IMR-90 (cell line): ENCODE measurements around the gene APOBEC3B. TPM values are rescaled to one million over a fixed set of nuclear protein-coding genes. Genes with fewer than 3 reads are reported as not detected.

Experiments
- polyA plus RNA-seq, 3 experiments: library from polyadenylated mRNA; depleted of rRNA; stranded (reverse); fragments of >200 nt; gene quantifications; 2 replicates each; pipeline ENCODE4 v1.2.3, GENCODE V29; 2012; ENCODE audit warnings: low replicate concordance in 1 of 3
- total RNA-seq: library from RNA; depleted of rRNA; stranded (reverse); fragments of >200 nt; gene quantifications from 2 replicates; pipeline ENCODE4 v1.2.3, GENCODE V29; 2012; rRNA removed

The APOBEC3B gene
- total and polyA plus RNA-seq, 2 of the 4 experiments (the other 2 are of a cell fraction), result 17.6 to 34.2 TPM

Other genes starting within 250 kb of the APOBEC3B start
- gene SUN2, start 226.3 kb upstream of the APOBEC3B start, total RNA-seq, result 25.6 and 27.8 TPM in 2 replicates
- gene SUN2, start 226.3 kb upstream of the APOBEC3B start, polyA plus RNA-seq (2012; rRNA removed), result 50.0 and 57.3 TPM in 2 replicates
- gene DNAL4, start 188.2 kb upstream of the APOBEC3B start, total RNA-seq, result 6.1 and 6.9 TPM in 2 replicates
- 12.1 and 14.2 TPM in 2 replicates for gene DNAL4, start 188.2 kb upstream of the APOBEC3B start, polyA plus RNA-seq (2012; rRNA removed)
- gene NPTXR, start 138.3 kb upstream of the APOBEC3B start, total RNA-seq, result 0.28 and 0.36 TPM in 2 replicates
- gene NPTXR, start 138.3 kb upstream of the APOBEC3B start, polyA plus RNA-seq (2012; rRNA removed), result 1.8 and 2.2 TPM in 2 replicates
- gene CBX6, start 110.1 kb upstream of the APOBEC3B start, total RNA-seq, result 15.2 and 17.5 TPM in 2 replicates
- gene CBX6, start 110.1 kb upstream of the APOBEC3B start, polyA plus RNA-seq (2012; rRNA removed), result 19.0 and 19.9 TPM in 2 replicates
- not detected in 2 replicates for gene APOBEC3A, start 24.7 kb upstream of the APOBEC3B start, total RNA-seq
- gene APOBEC3A, start 24.7 kb upstream of the APOBEC3B start, polyA plus RNA-seq (2012; rRNA removed), result not detected in 2 replicates
- 5.6 and 6.6 TPM in 2 replicates for gene APOBEC3C, start 31.9 kb downstream of the APOBEC3B start, total RNA-seq
- 26.7 and 32.0 TPM in 2 replicates for gene APOBEC3C, start 31.9 kb downstream of the APOBEC3B start, polyA plus RNA-seq (2012; rRNA removed)
- gene APOBEC3D, start 38.8 kb downstream of the APOBEC3B start, total RNA-seq, result 0.54 and 0.56 TPM in 2 replicates
- gene APOBEC3D, start 38.8 kb downstream of the APOBEC3B start, polyA plus RNA-seq (2012; rRNA removed), result 0.44 and 0.51 TPM in 2 replicates
- 3.4 and 4.2 TPM in 2 replicates for gene APOBEC3F, start 58.5 kb downstream of the APOBEC3B start, total RNA-seq
- gene APOBEC3F, start 58.5 kb downstream of the APOBEC3B start, polyA plus RNA-seq (2012; rRNA removed), result 8.3 and 9.1 TPM in 2 replicates
- gene APOBEC3G, start 94.9 kb downstream of the APOBEC3B start, total RNA-seq, result 6.7 and 7.0 TPM in 2 replicates
- gene APOBEC3G, start 94.9 kb downstream of the APOBEC3B start, polyA plus RNA-seq (2012; rRNA removed), result 4.7 and 5.3 TPM in 2 replicates
- 0.18 TPM in 1 of 2 replicates, not detected in the other for gene APOBEC3H, start 114.9 kb downstream of the APOBEC3B start, total RNA-seq
- gene APOBEC3H, start 114.9 kb downstream of the APOBEC3B start, polyA plus RNA-seq (2012; rRNA removed), result not detected in 2 replicates
- 0.56 and 0.90 TPM in 2 replicates for gene CBX7, start 170.3 kb downstream of the APOBEC3B start, total RNA-seq
- gene CBX7, start 170.3 kb downstream of the APOBEC3B start, polyA plus RNA-seq (2012; rRNA removed), result 3.4 and 3.6 TPM in 2 replicates